ENCODE data around the gene SGIP1.

SGIP1 gene

GRCh38 chr1:66532214-66532613, 1.7 kb upstream of the SGIP1 start:
- H3K9me2 ChIP-seq (replicated peaks; ENCODE audit: control insufficient read depth, low read length) = no peaks in the 10 kb centered on the region
- H3K4me1 ChIP-seq (ENCODE audit: control insufficient read depth, low read length) = no peaks in the 10 kb centered on the region
- no peaks in the 10 kb centered on the region for H3F3A ChIP-seq (ENCODE audit: control insufficient read depth, insufficient read depth)
- peaks cover 14% of the 10 kb centered on the region; the same call in 1 of the 2 replicates for H3K27me3 ChIP-seq (ENCODE audit: control insufficient read depth, low read length)
- no peak overlapping the region for H3K4me3 ChIP-seq (ENCODE audit: low read length)
- no peak overlapping the region for H3K4me2 ChIP-seq (ENCODE audit: low read length)
- no peaks in the 10 kb centered on the region for H3K36me3 ChIP-seq (ENCODE audit: control insufficient read depth, low read length)
- H3K9me3 ChIP-seq (ENCODE audit: control insufficient read depth, insufficient read depth, low read length) = no peaks in the 10 kb centered on the region
- TF ChIP-seq CTCF (IDR thresholded peaks at IDR 0.05; ENCODE audit: low read depth, low read length, poor library complexity, severe bottlenecking) (no peak), EZH2phosphoT487 (IDR thresholded peaks at IDR 0.05; ENCODE audit: borderline replicate concordance, low read length) (no peak)
- H3K79me2 ChIP-seq (ENCODE audit: control insufficient read depth, low read length) = no peaks in the 10 kb centered on the region
- no peaks in the 10 kb centered on the region for H4K20me1 ChIP-seq (ENCODE audit: control insufficient read depth, insufficient read depth, low read depth, low read length)
- H3K27ac ChIP-seq (ENCODE audit: low read depth, low read length) = no peak overlapping the region

- TF ChIP-seq CTCF (IDR thresholded peaks at IDR 0.05; ENCODE audit: low read depth, low read length, poor library complexity, severe bottlenecking) (no peak), EZH2phosphoT487 (IDR thresholded peaks at IDR 0.05; ENCODE audit: borderline replicate concordance, low read length) (no peak)
- no peaks in the 10 kb centered on the region for H3K9me2 ChIP-seq (replicated peaks; ENCODE audit: control insufficient read depth, low read length)
- H3K79me2 ChIP-seq (ENCODE audit: control insufficient read depth, low read length) = no peaks in the 10 kb centered on the region
- no peaks in the 10 kb centered on the region for H3K9me3 ChIP-seq (ENCODE audit: control insufficient read depth, insufficient read depth, low read length)
- no peak overlapping the region for H3K27ac ChIP-seq (ENCODE audit: low read depth, low read length)
- H3K4me2 ChIP-seq (ENCODE audit: low read length) = no peak overlapping the region
- no peaks in the 10 kb centered on the region for H4K20me1 ChIP-seq (ENCODE audit: control insufficient read depth, insufficient read depth, low read depth, low read length)
- H3K4me3 ChIP-seq (ENCODE audit: low read length) = no peak overlapping the region
- no peaks in the 10 kb centered on the region for H3K4me1 ChIP-seq (ENCODE audit: control insufficient read depth, low read length)
- H3K27me3 ChIP-seq (ENCODE audit: control insufficient read depth, low read length) = peaks cover 14% of the 10 kb centered on the region; the same call in 1 of the 2 replicates
- H3K36me3 ChIP-seq (ENCODE audit: control insufficient read depth, low read length) = no peaks in the 10 kb centered on the region
- H3F3A ChIP-seq (ENCODE audit: control insufficient read depth, insufficient read depth) = no peaks in the 10 kb centered on the region
Observed at GRCh38 chr1:66532798-66533783, 862 bp upstream of the SGIP1 start.

- H3K79me2 ChIP-seq (ENCODE audit: control insufficient read depth, low read length) = no peaks in the 10 kb centered on the region
- no peak overlapping the region for H3K4me2 ChIP-seq (ENCODE audit: low read length)
- TF ChIP-seq CTCF (IDR thresholded peaks at IDR 0.05; ENCODE audit: low read depth, low read length, poor library complexity, severe bottlenecking) = no peak
- TF ChIP-seq EZH2phosphoT487 (IDR thresholded peaks at IDR 0.05; ENCODE audit: borderline replicate concordance, low read length) = no peak
- no peaks in the 10 kb centered on the region for H3K9me2 ChIP-seq (replicated peaks; ENCODE audit: control insufficient read depth, low read length)
- no peaks in the 10 kb centered on the region for H3K9me3 ChIP-seq (ENCODE audit: control insufficient read depth, insufficient read depth, low read length)
- H3K27ac ChIP-seq (ENCODE audit: low read depth, low read length) = no peak overlapping the region
- H3K36me3 ChIP-seq (ENCODE audit: control insufficient read depth, low read length) = no peaks in the 10 kb centered on the region
- H3K27me3 ChIP-seq (ENCODE audit: control insufficient read depth, low read length) = peaks cover 21% of the 10 kb centered on the region; the same call in 1 of the 2 replicates
- no peaks in the 10 kb centered on the region for H4K20me1 ChIP-seq (ENCODE audit: control insufficient read depth, insufficient read depth, low read depth, low read length)
- no peaks in the 10 kb centered on the region for H3K4me1 ChIP-seq (ENCODE audit: control insufficient read depth, low read length)
- no peaks in the 10 kb centered on the region for H3F3A ChIP-seq (ENCODE audit: control insufficient read depth, insufficient read depth)
- H3K4me3 ChIP-seq (ENCODE audit: low read length) = no peak overlapping the region
Observed at GRCh38 chr1:66535061-66535460, 1.1 kb downstream of the SGIP1 start.

Data from DOHH2 (cell line).